GM12891 (cell line): ENCODE results near the gene POLR2F.

ENCODE experiments used
- DNase-seq: peaks from one replicate; pipeline ENCODE4 v3.0.0; 2011; ENCODE audit warnings: low spot score; ENCODE audit not compliant: insufficient read length
- FAIRE-seq: peaks from 2 replicates; lab custom pipeline; 2011; peaks lifted over from hg19 to GRCh38; lab: Jason Lieb, UNC
- PAX5 ChIP-seq: IDR thresholded peaks from 2 replicates; pipeline ENCODE4 v1.6.1; 2011; ENCODE audit warnings: low read length, moderate library complexity, mild to moderate bottlenecking; ENCODE audit not compliant: insufficient read depth, severe bottlenecking
- POLR2A ChIP-seq: IDR thresholded peaks from 2 replicates; pipeline ENCODE4 v1.6.1; 2011; ENCODE audit warnings: low read depth, low read length, control low read depth
- POLR2AphosphoS5 ChIP-seq: IDR thresholded peaks from 2 replicates; pipeline ENCODE4 v1.6.1; 2011; ENCODE audit warnings: low read depth, low read length, control low read depth
- POU2F2 ChIP-seq: IDR thresholded peaks from 2 replicates; pipeline ENCODE4 v1.6.1; 2011; ENCODE audit warnings: low read depth, mild to moderate bottlenecking, control low read depth, low read length, moderate library complexity
- SPI1 ChIP-seq: IDR thresholded peaks from 2 replicates; pipeline ENCODE4 v1.6.1; 2011; ENCODE audit warnings: low read depth, low read length, control low read depth
- TAF1 ChIP-seq: IDR thresholded peaks from 2 replicates; pipeline ENCODE4 v1.6.1; 2011; ENCODE audit warnings: low read depth, low read length, control low read depth

The POLR2F gene

GRCh38 chr22:37999640-38000272 is 46.3 kb downstream of the POLR2F start:
- DNase-seq (no peak), FAIRE-seq (no peak)
- TF ChIP-seq POU2F2 (no peak), POLR2A (no peak), TAF1 (no peak), POLR2AphosphoS5 (no peak), PAX5 (no peak), SPI1 (no peak)

DNA sequence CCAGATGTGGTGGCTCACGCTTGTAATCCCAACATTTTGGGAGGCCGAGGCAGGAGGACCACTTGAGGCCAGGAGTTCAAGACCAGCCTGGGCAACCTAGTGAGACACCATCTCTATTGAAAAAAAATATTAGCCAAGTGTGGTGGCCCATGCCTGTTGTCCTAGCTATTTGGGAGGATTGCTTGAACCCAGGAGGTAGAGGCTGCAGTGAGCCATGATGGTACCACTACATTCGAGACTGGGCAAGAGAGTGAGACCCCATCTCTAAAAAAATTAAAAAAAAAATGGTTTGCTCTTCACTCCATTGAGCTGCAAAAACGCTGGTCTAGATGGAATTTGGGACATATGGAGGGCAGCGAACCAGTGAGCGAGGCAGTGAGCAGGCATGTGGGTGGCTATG is 52.4 kb downstream of the POLR2F start:
- no peak for DNase-seq
- no peak for FAIRE-seq
- no peak for TF ChIP-seq POLR2A
- no peak for TF ChIP-seq POLR2AphosphoS5
- TF ChIP-seq SPI1: no peak
- no peak for TF ChIP-seq TAF1
- TF ChIP-seq PAX5: no peak
- no peak for TF ChIP-seq POU2F2

DNA sequence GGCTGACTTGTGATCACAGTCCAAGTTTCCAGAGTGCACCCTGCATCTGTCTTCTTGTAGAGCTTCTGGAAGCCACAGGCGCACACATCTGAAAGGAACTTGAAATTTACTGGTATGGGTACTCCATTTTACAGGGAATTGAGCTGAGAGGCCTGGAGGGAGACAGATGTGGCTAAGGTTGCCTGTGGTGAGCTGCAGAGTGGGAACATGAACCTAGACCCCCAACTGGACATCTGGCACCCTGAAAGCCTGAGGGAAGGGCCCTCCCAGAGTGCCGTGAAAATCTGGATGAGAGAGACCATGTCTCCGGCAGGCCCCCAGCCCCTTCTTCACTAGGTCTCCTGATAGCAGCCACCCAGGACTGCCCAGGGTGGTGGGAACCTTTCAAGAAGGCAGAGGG is 53.4 kb downstream of the POLR2F start:
- TF ChIP-seq POLR2A (no peak), POLR2AphosphoS5 (no peak), TAF1 (no peak), SPI1 (no peak), PAX5 (no peak), POU2F2 (no peak)
- FAIRE-seq (no peak), DNase-seq (no peak)

- no peak for TF ChIP-seq POLR2A
- TF ChIP-seq POU2F2: no peak
- TF ChIP-seq PAX5: no peak
- no peak for TF ChIP-seq TAF1
- TF ChIP-seq POLR2AphosphoS5: no peak
- no peak for TF ChIP-seq SPI1
- FAIRE-seq: no peak
- DNase-seq: no peak
These were observed 53.9 kb downstream of the POLR2F start for GRCh38 chr22:38007330-38007902.

GRCh38 chr22:38009000-38009806 is 55.7 kb downstream of the POLR2F start:
- FAIRE-seq (no peak), DNase-seq (no peak)
- TF ChIP-seq POLR2AphosphoS5 (no peak), POLR2A (no peak), SPI1 (no peak), TAF1 (no peak), PAX5 (no peak), POU2F2 (no peak)

GRCh38 chr22:38012604-38013072 is 59.1 kb downstream of the POLR2F start:
- FAIRE-seq: no peak

GRCh38 chr22:38014083-38014482 is 60.6 kb downstream of the POLR2F start:
- no peak for TF ChIP-seq PAX5
- no peak for TF ChIP-seq POU2F2
- no peak for TF ChIP-seq TAF1
- no peak for TF ChIP-seq POLR2AphosphoS5
- TF ChIP-seq SPI1: no peak
- no peak for TF ChIP-seq POLR2A
- no peak for FAIRE-seq
- no peak for DNase-seq

More at GRCh38 chr22:38012604-38013072, 59.1 kb downstream of the POLR2F start:
- no peak for DNase-seq
- TF ChIP-seq POLR2AphosphoS5 (no peak), SPI1 (no peak), TAF1 (no peak), PAX5 (no peak), POLR2A (no peak), POU2F2 (no peak)

DNA sequence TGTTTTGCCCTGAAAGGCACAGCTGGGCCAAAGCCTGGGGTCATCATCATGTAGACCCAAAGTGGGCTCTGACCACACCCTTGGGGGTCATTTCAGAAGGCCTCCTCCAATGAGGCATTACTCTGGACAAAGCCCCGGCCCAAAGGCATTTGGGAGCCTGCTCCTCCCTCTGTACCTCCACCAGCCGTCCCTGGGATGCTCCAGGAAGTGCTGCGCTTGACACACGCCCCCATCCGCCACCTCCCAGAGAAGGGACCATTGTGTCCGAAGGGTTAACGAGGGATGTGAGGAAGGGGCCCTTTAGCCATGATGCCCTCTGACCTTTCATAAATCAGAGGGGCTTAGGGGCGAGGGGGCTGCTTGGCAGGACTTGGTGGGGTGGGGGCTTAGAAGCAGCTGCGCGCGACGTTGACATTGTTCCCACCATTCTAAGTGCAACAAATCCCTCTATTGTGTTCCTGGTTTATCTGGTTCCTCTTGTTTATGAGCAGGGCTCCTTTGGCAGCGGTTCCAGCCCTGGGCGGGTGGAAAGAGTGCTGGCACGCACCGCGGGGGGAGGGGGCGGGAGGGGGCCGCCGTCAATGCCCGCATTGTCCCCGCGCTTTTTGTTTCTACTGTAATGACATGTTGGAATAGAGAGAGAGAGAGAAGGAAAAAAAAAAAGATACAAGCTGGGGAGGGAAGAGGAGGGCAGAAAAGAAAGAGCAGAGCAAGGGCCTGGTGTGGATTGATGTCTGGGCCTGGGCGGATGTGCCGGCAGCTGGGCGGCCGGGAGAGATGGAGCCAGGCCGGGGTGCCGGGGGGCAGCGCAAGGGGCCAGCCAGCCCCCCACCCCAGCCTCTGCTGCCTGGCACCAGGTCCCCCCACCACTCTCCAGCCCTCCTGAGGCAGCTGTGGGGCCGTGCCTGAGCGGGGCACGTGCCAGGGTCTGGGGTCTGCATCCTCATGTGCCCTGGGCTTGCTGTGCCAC is 63.0 kb downstream of the POLR2F start:
- no peak for DNase-seq
- FAIRE-seq: no peak
- no peak for TF ChIP-seq PAX5
- TF ChIP-seq POU2F2: no peak
- TF ChIP-seq TAF1: no peak
- TF ChIP-seq POLR2A: no peak
- TF ChIP-seq POLR2AphosphoS5: no peak

- TF ChIP-seq PAX5: no peak
- TF ChIP-seq SPI1: no peak
- TF ChIP-seq POU2F2: no peak
- TF ChIP-seq POLR2A: no peak
- no peak for TF ChIP-seq POLR2AphosphoS5
- TF ChIP-seq TAF1: no peak
- DNase-seq (no peak), FAIRE-seq (no peak)
These were observed 63.9 kb downstream of the POLR2F start for GRCh38 chr22:38017272-38017920.
